ENCODE data around the gene MYOM1.

DNA sequence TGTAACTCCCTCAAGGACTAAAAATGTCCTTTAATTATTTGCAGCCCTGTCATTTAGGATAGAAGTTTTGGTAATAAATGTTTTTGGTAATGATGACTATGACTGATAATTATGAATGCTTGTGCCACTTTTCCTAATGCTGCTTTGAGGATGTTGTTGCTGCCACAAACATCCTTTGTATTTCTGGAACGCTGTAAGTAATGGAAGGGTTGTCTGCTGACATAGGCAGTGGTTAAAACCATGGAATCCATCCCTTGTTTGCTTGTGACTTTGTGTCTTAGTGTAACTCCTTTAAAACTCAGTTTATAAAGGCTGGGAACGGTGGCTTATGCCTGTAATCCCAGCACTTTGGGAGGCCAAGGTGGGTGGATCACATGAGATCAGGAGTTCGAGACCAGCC, 187.0 kb downstream of the MYOM1 start:
- TF ChIP-seq, protein P1, sequence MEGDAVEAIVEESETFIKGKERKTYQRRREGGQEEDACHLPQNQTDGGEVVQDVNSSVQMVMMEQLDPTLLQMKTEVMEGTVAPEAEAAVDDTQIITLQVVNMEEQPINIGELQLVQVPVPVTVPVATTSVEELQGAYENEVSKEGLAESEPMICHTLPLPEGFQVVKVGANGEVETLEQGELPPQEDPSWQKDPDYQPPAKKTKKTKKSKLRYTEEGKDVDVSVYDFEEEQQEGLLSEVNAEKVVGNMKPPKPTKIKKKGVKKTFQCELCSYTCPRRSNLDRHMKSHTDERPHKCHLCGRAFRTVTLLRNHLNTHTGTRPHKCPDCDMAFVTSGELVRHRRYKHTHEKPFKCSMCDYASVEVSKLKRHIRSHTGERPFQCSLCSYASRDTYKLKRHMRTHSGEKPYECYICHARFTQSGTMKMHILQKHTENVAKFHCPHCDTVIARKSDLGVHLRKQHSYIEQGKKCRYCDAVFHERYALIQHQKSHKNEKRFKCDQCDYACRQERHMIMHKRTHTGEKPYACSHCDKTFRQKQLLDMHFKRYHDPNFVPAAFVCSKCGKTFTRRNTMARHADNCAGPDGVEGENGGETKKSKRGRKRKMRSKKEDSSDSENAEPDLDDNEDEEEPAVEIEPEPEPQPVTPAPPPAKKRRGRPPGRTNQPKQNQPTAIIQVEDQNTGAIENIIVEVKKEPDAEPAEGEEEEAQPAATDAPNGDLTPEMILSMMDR (IDR thresholded peaks at IDR 0.05): no peak
- TF ChIP-seq ZFX (IDR thresholded peaks at IDR 0.05; ENCODE audit: borderline replicate concordance): no peak
